Body of pancreas (tissue), 4 donors: ENCODE measurements around the gene LCN6.

ENCODE experiments used
- POLR2A ChIP-seq, 3 donors: fragments of 450-650 bp; IDR thresholded peaks; one replicate each; pipeline ENCODE4 v1.6.1; 2016; ENCODE audit warnings: antibody characterized with exemption in 3 of 3, mild to moderate bottlenecking in 2 of 3
- TF ChIP-seq, protein P1 (sequence below), 7 experiments: fragments of 450-650 bp in 4 of 7; fragments of 200-600 bp in 3 of 7; sonication (generic) in 3 of 7; IDR thresholded peaks; one replicate each; pipeline ENCODE4 v1.5.1; 2016 to 2019; ENCODE audit warnings: antibody characterized with exemption in 7 of 7

DNA sequence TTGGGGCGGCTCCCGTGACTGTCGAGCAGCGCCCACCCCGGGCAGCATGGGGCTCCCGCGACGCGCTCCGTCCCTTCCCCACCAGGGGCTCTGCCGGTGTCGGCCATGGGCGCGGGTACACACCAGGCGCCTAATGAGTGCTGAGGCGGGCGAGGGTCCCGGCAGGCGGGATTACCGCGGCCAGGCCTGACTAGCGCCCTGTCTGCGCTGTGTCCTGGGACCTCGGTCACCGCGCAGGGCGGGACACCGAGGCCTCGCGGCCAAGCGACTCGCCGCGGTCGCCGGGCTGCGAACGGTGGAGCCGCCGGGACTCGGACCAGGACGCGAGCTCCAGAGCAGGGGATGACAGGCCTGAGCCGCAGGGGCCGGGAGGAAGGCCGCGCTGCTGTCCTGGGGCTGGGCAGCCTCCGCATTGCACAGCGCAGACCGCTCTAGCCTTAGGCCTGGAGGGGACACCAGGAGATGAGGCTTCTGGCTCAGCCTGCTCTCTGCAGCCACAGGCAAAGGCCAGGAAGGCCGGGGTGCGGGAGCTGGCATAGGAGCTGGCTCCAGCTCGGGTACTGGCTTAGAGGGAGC, 19.7 kb downstream of the LCN6 start:
- TF ChIP-seq, protein P1, sequence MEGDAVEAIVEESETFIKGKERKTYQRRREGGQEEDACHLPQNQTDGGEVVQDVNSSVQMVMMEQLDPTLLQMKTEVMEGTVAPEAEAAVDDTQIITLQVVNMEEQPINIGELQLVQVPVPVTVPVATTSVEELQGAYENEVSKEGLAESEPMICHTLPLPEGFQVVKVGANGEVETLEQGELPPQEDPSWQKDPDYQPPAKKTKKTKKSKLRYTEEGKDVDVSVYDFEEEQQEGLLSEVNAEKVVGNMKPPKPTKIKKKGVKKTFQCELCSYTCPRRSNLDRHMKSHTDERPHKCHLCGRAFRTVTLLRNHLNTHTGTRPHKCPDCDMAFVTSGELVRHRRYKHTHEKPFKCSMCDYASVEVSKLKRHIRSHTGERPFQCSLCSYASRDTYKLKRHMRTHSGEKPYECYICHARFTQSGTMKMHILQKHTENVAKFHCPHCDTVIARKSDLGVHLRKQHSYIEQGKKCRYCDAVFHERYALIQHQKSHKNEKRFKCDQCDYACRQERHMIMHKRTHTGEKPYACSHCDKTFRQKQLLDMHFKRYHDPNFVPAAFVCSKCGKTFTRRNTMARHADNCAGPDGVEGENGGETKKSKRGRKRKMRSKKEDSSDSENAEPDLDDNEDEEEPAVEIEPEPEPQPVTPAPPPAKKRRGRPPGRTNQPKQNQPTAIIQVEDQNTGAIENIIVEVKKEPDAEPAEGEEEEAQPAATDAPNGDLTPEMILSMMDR (IDR thresholded peaks at IDR 0.05), result no peak
- no peak for TF ChIP-seq POLR2A (IDR thresholded peaks at IDR 0.05)
